ENCODE results near the gene GON4L.

DNA sequence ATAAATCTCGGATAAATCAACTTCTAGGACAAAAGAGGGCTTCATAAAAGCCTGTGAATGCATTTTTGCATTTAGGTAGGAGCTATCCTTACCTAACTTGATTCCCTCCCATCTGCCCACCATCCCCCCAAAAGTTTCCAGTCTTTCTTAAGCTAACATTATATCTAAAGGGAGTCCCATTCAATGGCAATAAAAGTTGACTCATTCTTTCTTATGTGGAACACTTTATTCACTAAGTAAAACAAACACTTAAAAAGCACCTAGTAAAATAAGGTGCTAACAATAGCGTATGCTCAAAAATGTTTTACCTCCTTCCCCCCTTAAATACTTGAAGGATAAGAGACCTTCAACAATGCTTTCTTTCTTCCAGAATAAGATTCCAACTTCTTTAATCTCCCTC is 83.8 kb downstream of the GON4L start:
- TF ChIP-seq POLR2A (IDR thresholded peaks at IDR 0.05) (no peak), CTCF (IDR thresholded peaks at IDR 0.05) (no peak), EP300 (IDR thresholded peaks at IDR 0.05) (no peak), POLR2AphosphoS5 (IDR thresholded peaks at IDR 0.05) (no peak)
